AG09319 (cell line): ENCODE results near the gene TFB2M.

Source experiments
- DNase-seq: peaks from one replicate; pipeline ENCODE4 v3.0.0-alpha.2; 2010; ENCODE audit warnings: low read depth; ENCODE audit errors: extremely low read depth
- CTCF ChIP-seq: IDR thresholded peaks from 2 replicates; pipeline ENCODE4 v1.5.1; 2011; ENCODE audit warnings: low read depth, mild to moderate bottlenecking, inconsistent platforms, low read length, moderate library complexity

The TFB2M gene

GRCh38 chr1:246544001-246544400 lies 22.1 kb downstream of the TFB2M start:
- TF ChIP-seq CTCF, result no peak
- no peak for DNase-seq

GRCh38 chr1:246540738-246541491 lies 25.1 kb downstream of the TFB2M start:
- DNase-seq, result no peak
- no peak for TF ChIP-seq CTCF

GRCh38 chr1:246537887-246538286 lies 28.2 kb downstream of the TFB2M start:
- DNase-seq, result no peak
- TF ChIP-seq CTCF, result no peak

GRCh38 chr1:246537441-246537840 lies 28.6 kb downstream of the TFB2M start:
- DNase-seq, result no peak
- no peak for TF ChIP-seq CTCF

GRCh38 chr1:246534114-246534513 lies 31.9 kb downstream of the TFB2M start:
- DNase-seq, result no peak
- TF ChIP-seq CTCF, result no peak

GRCh38 chr1:246533371-246533905 lies 32.6 kb downstream of the TFB2M start:
- TF ChIP-seq CTCF, result no peak

GRCh38 chr1:246532519-246532918 lies 33.5 kb downstream of the TFB2M start:
- TF ChIP-seq CTCF, result no peak; the same call in 1 of the 2 replicates

More at GRCh38 chr1:246533371-246533905, 32.6 kb downstream of the TFB2M start:
- no peak for DNase-seq

More at GRCh38 chr1:246532519-246532918, 33.5 kb downstream of the TFB2M start:
- no peak for DNase-seq
